HL-60 (cell line): ENCODE data around the gene ARAP3.

Experiments used
- CTCF ChIP-seq: IDR thresholded peaks from one replicate; pipeline ENCODE4 v1.5.1; 2011; ENCODE audit warnings: low read length, control low read depth, inconsistent platforms; ENCODE audit not compliant: insufficient read depth
- POLR2AphosphoS5 ChIP-seq: IDR thresholded peaks from 2 replicates; pipeline ENCODE4 v1.6.1; 2012; ENCODE audit warnings: low read depth
- SPI1 ChIP-seq: IDR thresholded peaks from 2 replicates; pipeline ENCODE4 v1.6.1; 2012; ENCODE audit warnings: low read depth, mild to moderate bottlenecking, borderline replicate concordance
- TF ChIP-seq, protein P1 (sequence below): IDR thresholded peaks from 2 replicates; pipeline ENCODE4 v1.6.1; 2012; ENCODE audit warnings: low read depth; ENCODE audit not compliant: insufficient replicate concordance

DNA sequence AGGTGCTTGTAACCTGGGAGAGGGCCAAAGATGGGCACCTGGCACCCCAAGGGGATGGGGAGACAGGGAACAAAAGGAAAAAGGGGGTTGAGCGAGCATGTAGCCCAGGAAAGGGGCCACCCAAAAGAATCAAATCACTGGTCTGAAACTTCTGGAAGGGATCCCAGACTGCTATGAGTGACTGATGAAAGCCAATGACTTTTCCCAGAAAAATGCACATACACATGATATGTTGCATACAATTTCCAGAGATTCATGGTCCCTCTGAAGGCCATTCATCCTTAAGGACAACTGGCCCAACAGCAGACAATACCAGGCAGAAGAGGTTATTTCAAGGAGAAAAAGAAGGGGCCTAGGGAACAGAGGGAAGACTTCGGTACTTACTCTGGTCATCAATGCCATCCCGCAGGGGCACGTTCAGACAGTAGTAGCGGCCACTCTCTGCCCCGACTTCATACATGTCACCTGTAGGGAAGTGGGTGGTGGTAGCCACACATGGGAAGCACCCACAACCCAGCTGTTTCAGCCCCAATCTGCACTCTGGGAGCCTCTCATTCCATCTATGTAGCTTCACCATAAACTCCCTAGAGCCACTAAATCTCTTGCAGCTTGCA, 53.7 kb downstream of the ARAP3 start:
- TF ChIP-seq CTCF = no peak
- TF ChIP-seq, protein P1, sequence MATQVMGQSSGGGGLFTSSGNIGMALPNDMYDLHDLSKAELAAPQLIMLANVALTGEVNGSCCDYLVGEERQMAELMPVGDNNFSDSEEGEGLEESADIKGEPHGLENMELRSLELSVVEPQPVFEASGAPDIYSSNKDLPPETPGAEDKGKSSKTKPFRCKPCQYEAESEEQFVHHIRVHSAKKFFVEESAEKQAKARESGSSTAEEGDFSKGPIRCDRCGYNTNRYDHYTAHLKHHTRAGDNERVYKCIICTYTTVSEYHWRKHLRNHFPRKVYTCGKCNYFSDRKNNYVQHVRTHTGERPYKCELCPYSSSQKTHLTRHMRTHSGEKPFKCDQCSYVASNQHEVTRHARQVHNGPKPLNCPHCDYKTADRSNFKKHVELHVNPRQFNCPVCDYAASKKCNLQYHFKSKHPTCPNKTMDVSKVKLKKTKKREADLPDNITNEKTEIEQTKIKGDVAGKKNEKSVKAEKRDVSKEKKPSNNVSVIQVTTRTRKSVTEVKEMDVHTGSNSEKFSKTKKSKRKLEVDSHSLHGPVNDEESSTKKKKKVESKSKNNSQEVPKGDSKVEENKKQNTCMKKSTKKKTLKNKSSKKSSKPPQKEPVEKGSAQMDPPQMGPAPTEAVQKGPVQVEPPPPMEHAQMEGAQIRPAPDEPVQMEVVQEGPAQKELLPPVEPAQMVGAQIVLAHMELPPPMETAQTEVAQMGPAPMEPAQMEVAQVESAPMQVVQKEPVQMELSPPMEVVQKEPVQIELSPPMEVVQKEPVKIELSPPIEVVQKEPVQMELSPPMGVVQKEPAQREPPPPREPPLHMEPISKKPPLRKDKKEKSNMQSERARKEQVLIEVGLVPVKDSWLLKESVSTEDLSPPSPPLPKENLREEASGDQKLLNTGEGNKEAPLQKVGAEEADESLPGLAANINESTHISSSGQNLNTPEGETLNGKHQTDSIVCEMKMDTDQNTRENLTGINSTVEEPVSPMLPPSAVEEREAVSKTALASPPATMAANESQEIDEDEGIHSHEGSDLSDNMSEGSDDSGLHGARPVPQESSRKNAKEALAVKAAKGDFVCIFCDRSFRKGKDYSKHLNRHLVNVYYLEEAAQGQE = no peak
- no peak for TF ChIP-seq POLR2AphosphoS5
- no peak for TF ChIP-seq SPI1
